ENCODE data around the gene PLEKHD1. TPM values are rescaled to one million over a fixed set of nuclear protein-coding genes. Genes with fewer than 3 reads are reported as not detected.

Gene PLEKHD1
- total RNA-seq, 4 donors from 2014 or later: 0.19 TPM; not detected in 3

GRCh38 chr14:69558774-69559173 is 74.2 kb downstream of the PLEKHD1 start:
- Histone ChIP-seq H3K36me3 (no peaks in the 10 kb centered on the region), H3K27ac (no peak overlapping the region), H3K27me3 (peaks cover 0 to 42% (median 0%) of the 10 kb centered on the region in 4 donors), H3K9me3 (no peaks in the 10 kb centered on the region), H3K4me3 (no peak overlapping the region), H3K4me1 (peaks cover 0 to 6% (median 0%) of the 10 kb centered on the region in 3 donors)
- DNase-seq: no peak
- WGBS, 2 donors: 73 to 79% methylated on average over 4 of the region's 4 CpGs
- intact Hi-C loops (cut with DNase I): no loop called here
- no peak for TF ChIP-seq POLR2A (IDR thresholded peaks at IDR 0.05)
- TF ChIP-seq, protein P1, sequence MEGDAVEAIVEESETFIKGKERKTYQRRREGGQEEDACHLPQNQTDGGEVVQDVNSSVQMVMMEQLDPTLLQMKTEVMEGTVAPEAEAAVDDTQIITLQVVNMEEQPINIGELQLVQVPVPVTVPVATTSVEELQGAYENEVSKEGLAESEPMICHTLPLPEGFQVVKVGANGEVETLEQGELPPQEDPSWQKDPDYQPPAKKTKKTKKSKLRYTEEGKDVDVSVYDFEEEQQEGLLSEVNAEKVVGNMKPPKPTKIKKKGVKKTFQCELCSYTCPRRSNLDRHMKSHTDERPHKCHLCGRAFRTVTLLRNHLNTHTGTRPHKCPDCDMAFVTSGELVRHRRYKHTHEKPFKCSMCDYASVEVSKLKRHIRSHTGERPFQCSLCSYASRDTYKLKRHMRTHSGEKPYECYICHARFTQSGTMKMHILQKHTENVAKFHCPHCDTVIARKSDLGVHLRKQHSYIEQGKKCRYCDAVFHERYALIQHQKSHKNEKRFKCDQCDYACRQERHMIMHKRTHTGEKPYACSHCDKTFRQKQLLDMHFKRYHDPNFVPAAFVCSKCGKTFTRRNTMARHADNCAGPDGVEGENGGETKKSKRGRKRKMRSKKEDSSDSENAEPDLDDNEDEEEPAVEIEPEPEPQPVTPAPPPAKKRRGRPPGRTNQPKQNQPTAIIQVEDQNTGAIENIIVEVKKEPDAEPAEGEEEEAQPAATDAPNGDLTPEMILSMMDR (IDR thresholded peaks at IDR 0.05): no peak

DNA sequence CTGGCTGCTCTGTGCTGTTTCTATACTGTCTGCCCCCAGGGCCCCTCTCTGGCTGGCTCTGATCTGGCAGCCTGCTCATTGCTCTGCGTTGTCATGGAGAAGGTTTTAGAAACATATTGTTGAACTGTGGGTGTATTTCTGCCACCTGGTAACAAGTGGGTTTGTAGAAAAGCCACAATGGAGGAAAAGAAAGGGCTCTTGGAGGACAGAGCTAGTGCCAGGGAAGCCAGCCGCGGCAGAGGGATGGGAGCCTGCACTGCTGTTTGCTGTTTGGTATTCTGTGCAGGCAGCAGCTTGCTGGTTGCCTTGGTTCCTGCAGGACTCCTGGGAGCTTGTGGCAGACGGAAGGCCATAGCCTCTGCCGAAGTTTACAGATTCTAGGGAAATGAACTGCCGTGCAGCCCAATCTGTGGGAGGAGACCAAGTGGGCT is 75.1 kb downstream of the PLEKHD1 start:
- Histone ChIP-seq H3K36me3 (no peaks in the 10 kb centered on the region), H3K4me3 (no peak overlapping the region), H3K27ac (no peak overlapping the region), H3K4me1 (peaks cover 0 to 6% (median 0%) of the 10 kb centered on the region in 3 donors), H3K9me3 (no peaks in the 10 kb centered on the region), H3K27me3 (peaks cover 0 to 50% (median 0%) of the 10 kb centered on the region in 4 donors)
- no peak for TF ChIP-seq POLR2A (IDR thresholded peaks at IDR 0.05)
- TF ChIP-seq, protein P1 (IDR thresholded peaks at IDR 0.05): no peak
- intact Hi-C loops (cut with DNase I): no loop called here
- no peak for DNase-seq
- WGBS, 2 donors: 15 to 18% methylated on average over 3 to 4 of the region's 6 CpGs

DNA sequence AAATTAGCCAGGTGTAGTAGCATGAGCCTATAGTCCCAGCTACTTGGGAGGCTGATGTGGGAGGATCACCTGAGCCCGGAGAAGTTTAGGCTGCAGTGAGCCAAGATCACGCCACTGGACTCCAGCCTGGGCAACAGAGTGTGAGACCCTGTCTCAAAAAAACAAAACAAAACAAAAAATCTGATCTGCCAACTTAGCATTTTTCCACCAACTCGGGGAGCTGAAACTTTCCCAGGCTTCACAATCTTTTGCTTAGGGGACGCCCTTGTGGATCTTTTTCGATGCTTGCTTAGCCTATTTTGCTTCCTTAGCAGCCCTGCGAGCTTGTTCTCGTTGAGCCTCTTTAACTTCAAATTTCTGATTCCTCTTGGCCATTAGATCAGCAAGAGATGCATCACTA is 76.3 kb downstream of the PLEKHD1 start:
- peaks cover 0 to 60% (median 0%) of the 10 kb centered on the region in 4 donors for H3K27me3 ChIP-seq
- intact Hi-C loops (cut with DNase I): no loop called here
- no peak overlapping the region for H3K27ac ChIP-seq
- H3K36me3 ChIP-seq: no peaks in the 10 kb centered on the region
- WGBS, 2 donors: 82 to 90% methylated on average over 6 to 7 of the region's 7 CpGs
- no peaks in the 10 kb centered on the region for H3K9me3 ChIP-seq
- TF ChIP-seq, protein P1 (IDR thresholded peaks at IDR 0.05): no peak
- TF ChIP-seq POLR2A (IDR thresholded peaks at IDR 0.05): no peak
- no peak for DNase-seq
- no peak overlapping the region for H3K4me3 ChIP-seq
- peaks cover 0 to 6% (median 0%) of the 10 kb centered on the region in 3 donors for H3K4me1 ChIP-seq

DNA sequence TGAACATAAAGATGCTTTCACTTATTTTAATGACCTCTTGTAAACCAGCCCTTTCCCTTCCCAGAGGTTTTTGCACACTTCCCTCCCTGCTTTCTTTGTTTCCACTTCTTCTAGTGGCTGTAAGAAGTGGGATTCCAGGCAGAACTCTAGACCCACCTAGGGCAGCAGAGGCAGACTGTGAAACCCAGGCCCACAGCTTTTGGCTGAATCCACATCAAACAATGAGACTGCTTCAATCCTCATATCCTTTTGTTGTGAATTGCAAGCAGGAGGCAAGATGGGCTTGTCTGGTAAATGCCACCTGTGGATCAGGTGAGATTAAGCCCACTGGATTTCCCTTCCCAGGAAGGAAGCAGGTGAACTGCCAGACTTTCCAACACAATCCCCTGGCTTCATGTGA is 77.4 kb downstream of the PLEKHD1 start:
- Histone ChIP-seq H3K4me1 (peaks cover 0 to 6% (median 0%) of the 10 kb centered on the region in 3 donors), H3K27me3 (peaks cover 0 to 70% (median 0%) of the 10 kb centered on the region in 4 donors), H3K27ac (no peak overlapping the region), H3K4me3 (no peak overlapping the region), H3K36me3 (no peaks in the 10 kb centered on the region), H3K9me3 (no peaks in the 10 kb centered on the region)
- TF ChIP-seq, protein P1 (IDR thresholded peaks at IDR 0.05): no peak
- no peak for TF ChIP-seq POLR2A (IDR thresholded peaks at IDR 0.05)
- intact Hi-C loops (cut with DNase I): no loop called here
- DNase-seq: no peak

GRCh38 chr14:69567563-69567962 is 83.0 kb downstream of the PLEKHD1 start:
- peaks cover 6 to 97% (median 7%) of the 10 kb centered on the region in 4 donors for H3K27me3 ChIP-seq

More at GRCh38 chr14:69567563-69567962, 83.0 kb downstream of the PLEKHD1 start:
- no peaks in the 10 kb centered on the region for H3K9me3 ChIP-seq
- 85 to 87% methylated on average over 5 of the region's 5 CpGs for WGBS, 2 donors
- DNase-seq: no peak
- H3K36me3 ChIP-seq: no peaks in the 10 kb centered on the region
- H3K27ac ChIP-seq: no peak overlapping the region
- no peak overlapping the region for H3K4me3 ChIP-seq
- TF ChIP-seq POLR2A (IDR thresholded peaks at IDR 0.05): no peak
- TF ChIP-seq, protein P1 (IDR thresholded peaks at IDR 0.05): no peak
- peaks cover 8 to 16% (median 12%) of the 10 kb centered on the region in 3 donors for H3K4me1 ChIP-seq
- intact Hi-C loops (cut with DNase I): no loop called here

Measured in esophagus squamous epithelium (tissue), 5 donors.